K562 (cell line): ENCODE measurements around the gene WASF2. TPM values are rescaled to one million over a fixed set of nuclear protein-coding genes. Genes with fewer than 3 reads are reported as not detected.

ENCODE experiments used
- ARID2 ChIP-seq: fragments of 450-650 bp; IDR thresholded peaks from 2 replicates; pipeline ENCODE4 v1.6.1; 2017; ENCODE audit warnings: antibody characterized with exemption, mild to moderate bottlenecking
- BRF1 ChIP-seq: IDR thresholded peaks from 3 replicates; pipeline ENCODE4 v1.6.1; 2011; ENCODE audit warnings: borderline replicate concordance, mild to moderate bottlenecking; ENCODE audit not compliant: insufficient read length; ENCODE audit errors: extremely low read depth
- ESRRA ChIP-seq: fragments of 450-650 bp; IDR thresholded peaks from 2 replicates; pipeline ENCODE4 v1.6.1; 2014; ENCODE audit warnings: low read depth, mild to moderate bottlenecking, moderate library complexity, borderline replicate concordance
- FOSL1 ChIP-seq: fragments of 200-800 bp; sonication (Bioruptor generic); conservative IDR thresholded peaks from 2 replicates; pipeline ENCODE4 v1.6.1; 2016; ENCODE audit warnings: missing genetic modification characterization, missing compliant biosample characterization
- GABPB1 ChIP-seq: sonication (generic); formaldehyde crosslinking; IDR thresholded peaks from 2 replicates; pipeline ENCODE4 v1.8.0; 2022; ENCODE audit warnings: mild to moderate bottlenecking, missing genetic modification reagents
- HDAC1 ChIP-seq, 2 experiments: fragments of 450-650 bp; IDR thresholded peaks; 2 replicates each; pipeline ENCODE4 v1.6.1; 2016 to 2017; ENCODE audit warnings: inconsistent platforms in 1 of 2, mild to moderate bottlenecking in 1 of 2, moderate library complexity in 1 of 2
- HDAC2 ChIP-seq: fragments of 450-650 bp; IDR thresholded peaks from 2 replicates; pipeline ENCODE4 v1.6.1; 2016; ENCODE audit warnings: mild to moderate bottlenecking
- HDAC8 ChIP-seq: fragments of 450-650 bp; IDR thresholded peaks from 2 replicates; pipeline ENCODE4 v1.6.1; 2016; ENCODE audit warnings: mild to moderate bottlenecking, missing genetic modification characterization, moderate library complexity, missing compliant biosample characterization
- HDGF ChIP-seq: fragments of 450-650 bp; IDR thresholded peaks from 2 replicates; pipeline ENCODE4 v1.6.1; 2016
- HMG20A ChIP-seq: fragments of 450-650 bp; formaldehyde crosslinking; conservative IDR thresholded peaks from 2 replicates; pipeline ENCODE4 v1.4.0; 2020; ENCODE audit warnings: mild to moderate bottlenecking, mixed read lengths
- KHSRP ChIP-seq: fragments of 450-650 bp; IDR thresholded peaks from 2 replicates; pipeline ENCODE4 v1.6.1; 2017
- MAZ ChIP-seq, 2 experiments: fragments of 450-650 bp in 1 of 2; sonication (generic) in 1 of 2; formaldehyde crosslinking; IDR thresholded peaks in 1 of 2; conservative IDR thresholded peaks in 1 of 2; 2 replicates each; pipeline versions ENCODE4 v1.4.0 to v1.5.0; 2020; ENCODE audit warnings: mild to moderate bottlenecking in 1 of 2, missing genetic modification reagents in 1 of 2
- MBD2 ChIP-seq: sonication (generic); IDR thresholded peaks from 2 replicates; pipeline ENCODE4 v1.6.1; 2016; ENCODE audit warnings: low read depth, borderline replicate concordance
- NFIC ChIP-seq: fragments of 450-650 bp; IDR thresholded peaks from 2 replicates; pipeline ENCODE4 v1.6.1; 2017; ENCODE audit warnings: mild to moderate bottlenecking, inconsistent platforms
- PTTG1 ChIP-seq: fragments of 450-650 bp; IDR thresholded peaks from 2 replicates; pipeline ENCODE4 v1.6.1; 2016; ENCODE audit warnings: low read depth, mild to moderate bottlenecking, missing genetic modification characterization, missing compliant biosample characterization
- PYGO2 ChIP-seq: fragments of 450-650 bp; IDR thresholded peaks from 2 replicates; pipeline ENCODE4 v1.6.1; 2016; ENCODE audit warnings: mild to moderate bottlenecking, missing genetic modification characterization, moderate library complexity, missing compliant biosample characterization
- RBM14 ChIP-seq: fragments of 200-400 bp; formaldehyde crosslinking; IDR thresholded peaks from 2 replicates; pipeline ENCODE4 v1.6.1; 2018; ENCODE audit warnings: low read depth, mild to moderate bottlenecking, low read length, moderate library complexity, borderline replicate concordance; ENCODE audit not compliant: insufficient read depth
- RHOXF2B ChIP-seq: fragments of 250-450 bp; sonication (Bioruptor Pico); conservative IDR thresholded peaks from 2 replicates; pipeline ENCODE4 v1.5.1; 2021
- SLC30A9 ChIP-seq: fragments of 250-450 bp; sonication (Bioruptor Pico); IDR thresholded peaks from 2 replicates; pipeline ENCODE4 v1.8.0; 2022; ENCODE audit warnings: mild to moderate bottlenecking, moderate library complexity
- SMARCA4 ChIP-seq: fragments of 450-650 bp; IDR thresholded peaks from 2 replicates; pipeline ENCODE4 v1.6.1; 2016
- SP2 ChIP-seq: IDR thresholded peaks from 2 replicates; pipeline ENCODE4 v1.6.1; 2011; ENCODE audit warnings: mild to moderate bottlenecking, low read depth, low read length, moderate library complexity; ENCODE audit not compliant: poor library complexity, severe bottlenecking; ENCODE audit errors: extremely low read depth
- SPI1 ChIP-seq: IDR thresholded peaks from 2 replicates; pipeline ENCODE4 v1.6.1; 2011; ENCODE audit warnings: low read depth, low read length, control low read depth, borderline replicate concordance
- VEZF1 ChIP-seq: fragments of 200-800 bp; sonication (Bioruptor generic); IDR thresholded peaks from 2 replicates; pipeline ENCODE4 v1.6.1; 2017; ENCODE audit warnings: missing genetic modification characterization, missing compliant biosample characterization
- XRCC4 ChIP-seq: IDR thresholded peaks from one replicate; pipeline ENCODE4 v1.6.1; 2011; ENCODE audit not compliant: insufficient read depth, insufficient read length; ENCODE audit errors: extremely low read depth
- ZFP30 ChIP-seq: fragments of 250-450 bp; sonication (Bioruptor Pico); IDR thresholded peaks from 2 replicates; pipeline ENCODE4 v1.8.0; 2022; ENCODE audit warnings: moderate library complexity, mild to moderate bottlenecking, inconsistent platforms, borderline replicate concordance
- ZNF354B ChIP-seq: fragments of 250-450 bp; sonication (Bioruptor Pico); IDR thresholded peaks from 2 replicates; pipeline ENCODE4 v1.4.0; 2020
- ZSCAN29 ChIP-seq: fragments of 450-650 bp; IDR thresholded peaks from 2 replicates; pipeline ENCODE4 v1.6.1; 2017
- polyA plus RNA-seq, 8 experiments: library from polyadenylated mRNA; depleted of rRNA in 4 of 8; stranded (reverse) in 5 of 8; unstranded in 3 of 8; fragments of >200 nt; fragmentation: Nextera tagmentation in 2 of 8; fragmentation: Illumina TruSeq in 1 of 8; extraction: Ambion mirVana in 2 of 8; extraction: Trizol in 1 of 8; gene quantifications; 2 replicates each; pipeline versions ENCODE4 v1.2.1 to v1.2.3, GENCODE V29; 2011 to 2014; ENCODE audit warnings: inconsistent platforms in 1 of 8, missing spikeins in 1 of 8
- total RNA-seq, 7 experiments: library from RNA; depleted of rRNA in 6 of 7; stranded (reverse); fragments of >200 nt in 6 of 7; fragmentation: Illumina TruSeq in 2 of 7; extraction: Trizol in 2 of 7; gene quantifications; 2 replicates each; pipeline versions ENCODE4 v1.2.1 to v1.2.3, GENCODE V29; 2011 to 2021; ENCODE audit warnings: low replicate concordance in 1 of 7

The WASF2 gene
- total and polyA plus RNA-seq, 9 of the 15 experiments (the other 6 are each of a cell fraction or from before 2014, with no cell fraction given) = 8.2 to 163 (median 31.2) TPM

DNA sequence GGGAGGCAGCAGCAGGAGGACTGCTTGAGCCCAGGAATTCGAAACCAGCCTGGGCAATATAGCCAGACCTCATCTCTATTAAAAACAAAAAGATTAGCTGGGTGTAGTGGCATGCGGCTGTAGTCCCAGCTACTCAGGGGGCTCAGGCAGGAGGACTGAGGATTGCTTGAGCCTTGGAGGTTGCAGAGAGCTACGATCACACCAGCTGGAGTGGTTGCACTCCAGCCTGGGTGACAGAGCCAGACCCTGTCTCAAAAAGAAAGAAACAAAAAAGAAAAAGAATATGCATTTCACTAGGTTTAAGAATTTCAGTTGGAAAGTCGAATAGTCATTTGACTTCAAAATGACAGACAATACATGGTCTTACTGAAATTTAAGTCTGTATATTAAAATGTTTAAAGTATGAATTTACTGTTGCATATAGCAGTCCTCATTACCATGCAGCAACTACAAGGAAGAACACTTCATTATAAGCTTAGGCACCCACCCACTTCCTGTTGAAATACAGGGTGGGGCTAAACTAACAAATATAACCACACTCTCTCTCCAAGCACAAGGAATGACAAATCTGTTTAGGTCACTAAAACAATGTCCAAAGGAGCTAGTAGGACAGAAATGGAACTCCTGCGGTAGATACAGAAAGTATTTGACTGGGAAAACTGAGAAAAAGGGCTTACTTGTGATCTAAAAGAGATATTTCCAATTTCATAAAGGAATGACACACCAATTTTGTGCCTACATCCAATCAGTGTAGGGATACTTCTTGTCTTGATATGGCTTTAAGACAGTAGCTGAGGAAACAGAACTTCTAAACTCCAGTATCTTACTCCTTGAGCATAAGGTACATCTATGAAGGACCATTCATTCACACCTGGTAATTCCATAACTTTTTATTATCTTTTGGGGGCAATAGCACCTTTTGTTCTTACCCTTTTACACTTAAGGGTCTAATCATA lies 53.5 kb downstream of the WASF2 start (continued):
- TF ChIP-seq VEZF1 (CRISPR knock-in tag) (peak; percentile 58), NFIC (no peak), XRCC4 (no peak), SMARCA4 (peak; percentile 39; the same call in 1 of the 2 replicates), HDGF (no peak), HDAC1 (IDR thresholded peaks at IDR 0.05) (peak in 1 of 2 experiments; percentile 46; a peak in 2 of 4 replicates), RHOXF2B (CRISPR knock-in tag) (no peak), MAZ (CRISPR knock-in tag; conservative IDR thresholded peaks at IDR 0.05 in 1 of 2, IDR thresholded peaks at IDR 0.05 in 1 of 2) (peak in 1 of 2 experiments; percentile 20; a peak in 1 of 4 replicates), ZSCAN29 (no peak), PTTG1 (tag) (no peak), RBM14 (no peak), ARID2 (no peak), PYGO2 (tag) (no peak), ZFP30 (no peak), FOSL1 (no peak), MBD2 (no peak), HDAC8 (tag) (no peak), ESRRA (no peak), BRF1 (no peak), HDAC2 (peak; percentile 70; the same call in 1 of the 2 replicates), SLC30A9 (CRISPR knock-in tag) (no peak), SPI1 (peak; percentile 72), KHSRP (no peak), ZNF354B (CRISPR knock-in tag) (no peak), HMG20A (CRISPR knock-in tag) (no peak), GABPB1 (CRISPR knock-in tag) (peak; percentile 25; the same call in 1 of the 2 replicates), SP2 (no peak)
